ENCODE results near the gene SCARB2. TPM values are rescaled to one million over a fixed set of nuclear protein-coding genes. Genes with fewer than 3 reads are reported as not detected.

The SCARB2 gene
- total and polyA plus RNA-seq, 2 of the 4 experiments (the other 2 are of a cell fraction): 69.2 to 102 TPM

- H2AK9ac ChIP-seq (replicated peaks; ENCODE audit: low read depth, low read length, poor library complexity): no peak overlapping the region
- H3K4me1 ChIP-seq (ENCODE audit: control insufficient read depth, insufficient read depth, low read length): no peaks in the 10 kb centered on the region
- no peak overlapping the region for H4K91ac ChIP-seq (ENCODE audit: insufficient read depth, low read depth, low read length)
- no peak overlapping the region for H4K8ac ChIP-seq (ENCODE audit: low read depth in 2 of 2, low read length in 2 of 2)
- no peak overlapping the region for H3K4ac ChIP-seq (ENCODE audit: low read depth, low read length)
- H2BK20ac ChIP-seq (ENCODE audit: low read depth, low read length): no peak overlapping the region
- H3K18ac ChIP-seq (ENCODE audit: low read depth, low read length): no peak overlapping the region
- DNase-seq: no peak
- no peak overlapping the region for H3K4me2 ChIP-seq (ENCODE audit: low read depth, low read length)
- no peak overlapping the region for H3K56ac ChIP-seq (ENCODE audit: extremely low read depth, insufficient read depth, low read length)
- in situ Hi-C loops (cut with MboI; ENCODE audit: low sequenced_read_pairs): no loop called here
- no peak overlapping the region for H3K27ac ChIP-seq (ENCODE audit: insufficient read depth, low read length)
- H4K20me1 ChIP-seq (ENCODE audit: insufficient read depth, low read length): no peaks in the 10 kb centered on the region
- H3K23ac ChIP-seq (ENCODE audit: low read depth, low read length): no peak overlapping the region
- POLR2A ChIA-PET (ENCODE audit: unreplicated experiment): no interaction called here
- WGBS, 2 experiments (ENCODE audit: extremely low coverage in 2 of 2, insufficient read length in 1 of 2): no CpG with 5 or more reads among the region's 1 CpG
- no peak overlapping the region for H2AK5ac ChIP-seq (ENCODE audit: low read depth, low read length)
- no peaks in the 10 kb centered on the region for H3K79me1 ChIP-seq (ENCODE audit: low read depth in 1 of 2, low read length in 2 of 2)
- H3K36me3 ChIP-seq (ENCODE audit: control insufficient read depth, insufficient read depth, low read length): no peaks in the 10 kb centered on the region
- no peak overlapping the region for H2AFZ ChIP-seq (replicated peaks; ENCODE audit: low read length, poor library complexity)
- CTCF ChIA-PET: no interaction called here
- no peak overlapping the region for H3K9ac ChIP-seq (ENCODE audit: low read depth, low read length)
- intact Hi-C loops (cut with micrococcal nuclease): no loop called here
- TF ChIP-seq RFX5 (IDR thresholded peaks at IDR 0.05; ENCODE audit: low read depth, low read length) (no peak), MAZ (IDR thresholded peaks at IDR 0.05; ENCODE audit: borderline replicate concordance, low read depth, low read length) (no peak), RCOR1 (IDR thresholded peaks at IDR 0.05; ENCODE audit: insufficient replicate concordance, low read length) (no peak), MXI1 (IDR thresholded peaks at IDR 0.05; ENCODE audit: borderline replicate concordance, low read depth, low read length) (no peak), BHLHE40 (IDR thresholded peaks at IDR 0.05; ENCODE audit: low read depth, low read length) (no peak), NFE2L2 (IDR thresholded peaks at IDR 0.05; ENCODE audit: low read depth, low read length) (no peak), USF2 (IDR thresholded peaks at IDR 0.05; ENCODE audit: low read depth, low read length) (no peak), CHD1 (IDR thresholded peaks at IDR 0.05; ENCODE audit: low read depth, low read length) (no peak)
- H3K9me3 ChIP-seq (ENCODE audit: control insufficient read depth, insufficient read depth, low read length): no peaks in the 10 kb centered on the region
- no peak overlapping the region for H2BK15ac ChIP-seq (ENCODE audit: low read depth, low read length)
- H4K5ac ChIP-seq (ENCODE audit: low read depth, low read length): no peak overlapping the region
- no TSS peak for BruUV-seq (replicated peaks)
- no peak overlapping the region for H2BK120ac ChIP-seq (ENCODE audit: low read depth, low read length)
- H3K27me3 ChIP-seq (ENCODE audit: control insufficient read depth, insufficient read depth, low read length): peaks cover 34% of the 10 kb centered on the region
- dilution Hi-C loops (cut with HindIII; ENCODE audit: low sequenced_read_pairs, unreplicated experiment): no loop called here
- H3K9me1 ChIP-seq (ENCODE audit: insufficient read depth, low read length): no peaks in the 10 kb centered on the region
- no peak overlapping the region for H3K4me3 ChIP-seq (ENCODE audit: insufficient read depth, low read depth, low read length)
- H2BK5ac ChIP-seq (ENCODE audit: low read depth, low read length, poor library complexity, severe bottlenecking): no peak overlapping the region
- no peak overlapping the region for H3K14ac ChIP-seq (replicated peaks; ENCODE audit: low read depth, low read length)
- no peak for ATAC-seq (ENCODE audit: low read depth)
Measured at GRCh38 chr4:76260571-76260970, 46.9 kb upstream of the SCARB2 start.
